Measurements from ENCODE around the gene HTR3D.
A peak's percentile ranks its signal among the peaks of the same experiment; 100 is the strongest.

The HTR3D gene

DNA sequence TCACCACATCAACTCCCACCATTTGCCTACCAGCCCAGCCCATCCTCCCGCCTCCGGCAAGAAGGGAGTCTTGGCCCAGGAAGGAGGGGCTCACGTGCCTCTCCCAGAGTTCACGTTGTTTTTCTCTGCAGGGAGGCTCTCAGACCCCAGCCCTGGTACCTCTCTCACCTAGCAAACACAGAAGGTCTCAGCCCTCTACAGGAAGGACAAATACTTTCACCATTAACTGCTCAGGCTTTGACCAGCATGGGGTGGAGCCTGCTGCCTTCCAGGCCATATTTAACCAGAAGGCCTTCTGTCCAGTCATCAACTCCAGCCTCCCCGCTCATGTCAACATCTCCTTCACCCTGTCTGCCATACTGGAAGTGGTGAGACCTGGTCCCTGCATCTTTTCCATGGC, 46.3 kb downstream of the HTR3D start:
- ATAC-seq (no peak), DNase-seq (no peak)
- Mint-ChIP-seq H3K27me3 (no peaks in the 10 kb centered on the region), H3K4me1 (no peaks in the 10 kb centered on the region), H3K27ac (no peak overlapping the region), H3K4me3 (no peak overlapping the region), H3K9me3 (no peaks in the 10 kb centered on the region)

DNA sequence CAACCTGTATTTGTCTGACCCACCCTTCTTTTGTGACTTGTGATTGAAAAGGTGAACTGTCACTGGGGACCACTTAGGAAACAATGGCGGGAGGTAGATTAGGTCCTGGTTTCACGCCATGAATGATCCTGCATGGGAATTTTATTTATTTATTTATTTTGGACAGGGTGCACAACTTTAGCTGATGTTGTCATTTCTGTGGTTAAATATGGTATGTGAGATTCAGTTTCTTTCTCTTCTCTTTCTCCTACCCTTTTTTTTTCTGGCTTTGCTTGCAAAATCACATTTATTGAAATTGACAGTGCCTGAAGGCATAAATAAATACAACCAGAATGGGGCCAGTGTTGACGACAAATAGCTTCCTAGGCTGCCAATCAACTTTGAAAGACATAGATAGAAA, 47.3 kb downstream of the HTR3D start:
- Mint-ChIP-seq H3K9me3 (peaks cover 0 to 5% of the 10 kb centered on the region in 2 donors), H3K4me1 (peaks cover 7% of the 10 kb centered on the region), H3K27ac (no peak overlapping the region), H3K4me3 (no peak overlapping the region), H3K27me3 (no peaks in the 10 kb centered on the region)
- ATAC-seq: no peak
- no peak for DNase-seq

DNA sequence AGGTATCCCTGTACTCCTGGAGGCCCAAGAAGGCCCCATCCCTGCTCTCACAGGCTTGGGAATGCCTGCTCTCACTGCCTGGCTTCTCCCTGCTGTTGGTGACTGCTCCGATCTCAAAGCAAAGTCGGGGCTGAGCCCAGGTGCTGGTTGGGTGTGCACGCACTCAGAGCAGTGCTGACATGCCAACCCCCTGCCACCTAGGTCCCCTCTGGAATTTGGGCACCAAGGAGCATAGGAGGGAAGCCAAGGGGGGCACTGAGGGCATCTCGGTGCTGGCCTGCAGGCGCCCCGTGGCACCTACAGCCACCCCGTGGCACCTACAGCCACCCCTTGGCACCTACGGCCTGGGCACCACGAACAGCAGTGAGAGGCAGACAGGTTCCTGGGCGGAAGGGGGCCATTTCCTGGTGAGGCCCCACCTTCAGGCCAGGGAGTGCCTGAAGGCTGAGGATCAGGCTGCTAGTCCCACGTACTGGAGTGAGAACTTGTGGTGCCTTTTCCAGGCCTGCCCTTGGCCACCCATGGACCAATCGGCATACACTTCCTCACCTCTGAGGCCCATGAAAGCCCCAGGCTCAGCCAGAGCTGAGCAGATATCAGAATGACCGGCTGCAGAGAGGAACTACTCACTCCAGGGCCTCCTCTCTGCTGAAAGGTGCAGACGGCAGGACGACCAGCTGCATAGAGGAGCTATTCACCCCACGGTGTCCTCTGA, 49.7 kb downstream of the HTR3D start:
- DNase-seq: no peak
- no peak overlapping the region for H3K4me3 Mint-ChIP-seq
- no peak overlapping the region for H3K27ac Mint-ChIP-seq
- H3K27me3 Mint-ChIP-seq: no peaks in the 10 kb centered on the region
- ATAC-seq: no peak
- H3K9me3 Mint-ChIP-seq: peaks cover 14 to 26% of the 10 kb centered on the region in 2 donors
- peaks cover 15% of the 10 kb centered on the region for H3K4me1 Mint-ChIP-seq

DNA sequence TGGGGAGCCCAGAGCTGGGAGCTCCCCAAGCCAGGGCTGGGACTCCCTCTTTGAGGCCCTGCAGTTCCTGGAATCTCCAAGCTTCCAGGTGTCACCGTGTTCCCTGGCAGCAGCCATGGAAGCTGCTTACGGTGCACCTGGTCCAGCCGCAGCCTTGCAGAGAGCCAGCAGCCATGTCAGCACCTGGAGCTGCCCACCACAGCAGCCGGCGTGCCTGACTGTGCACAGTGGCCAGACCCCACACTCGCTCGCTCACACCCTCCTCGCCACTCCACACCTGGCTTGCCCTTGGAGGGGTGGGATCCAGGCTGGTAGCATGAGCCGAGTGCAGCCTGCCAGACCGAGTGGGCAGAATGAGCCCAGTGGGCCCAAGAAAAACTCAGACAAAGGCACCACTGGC, 50.5 kb downstream of the HTR3D start:
- H3K9me3 Mint-ChIP-seq: peaks cover 14 to 26% of the 10 kb centered on the region in 2 donors
- no peak for DNase-seq
- ATAC-seq: no peak

DNA sequence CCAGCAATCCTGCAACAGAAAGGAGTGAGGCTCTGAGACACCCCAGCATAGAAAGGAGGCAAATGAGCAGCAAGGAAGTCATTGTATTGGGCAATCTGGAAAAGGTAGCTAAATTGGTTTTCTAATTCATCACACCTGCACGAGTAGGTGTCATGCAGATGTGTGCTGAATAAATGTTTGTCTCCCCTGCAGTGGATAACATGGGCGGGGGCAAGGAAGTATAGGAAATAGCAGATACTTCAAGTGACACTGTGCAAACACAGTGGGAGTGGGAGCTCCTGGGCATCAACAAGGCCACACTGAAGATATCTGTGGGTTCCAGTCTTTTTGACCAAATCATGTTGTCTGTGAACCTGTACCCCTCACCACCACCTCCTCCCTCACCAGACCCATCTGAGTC, 50.9 kb downstream of the HTR3D start:
- Mint-ChIP-seq H3K4me1 (peaks cover 15% of the 10 kb centered on the region), H3K27ac (no peak overlapping the region), H3K27me3 (no peaks in the 10 kb centered on the region), H3K4me3 (no peak overlapping the region), H3K9me3 (peaks cover 14 to 26% of the 10 kb centered on the region in 2 donors)
- ATAC-seq: no peak
- DNase-seq: no peak

More for the DNA sequence above, 50.5 kb downstream of the HTR3D start:
- Mint-ChIP-seq H3K27ac (no peak overlapping the region), H3K27me3 (no peaks in the 10 kb centered on the region), H3K4me1 (peaks cover 15% of the 10 kb centered on the region), H3K4me3 (no peak overlapping the region)

DNA sequence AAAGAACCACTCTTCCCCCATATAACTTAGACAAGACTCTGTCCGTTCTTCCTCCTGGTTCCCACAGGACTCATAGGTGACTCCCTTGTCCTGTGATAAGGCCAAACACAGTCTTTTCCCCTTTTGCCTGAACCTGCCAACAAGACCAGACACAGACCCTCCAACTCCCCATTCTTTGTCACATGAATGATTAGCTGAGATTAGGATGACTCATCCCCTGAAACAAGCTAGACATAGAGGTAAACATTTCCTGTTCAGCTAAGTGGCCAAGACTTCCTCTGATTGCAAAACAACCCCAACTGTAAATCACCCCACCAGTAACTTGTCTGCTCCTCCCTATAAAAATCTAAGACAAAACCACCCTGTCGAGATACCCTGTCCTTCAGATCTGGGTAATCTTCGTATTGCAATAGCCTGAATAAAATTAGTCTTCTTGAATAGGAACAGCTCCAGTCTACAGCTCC, 53.9 kb downstream of the HTR3D start:
- Mint-ChIP-seq H3K4me1 (peaks cover 15% of the 10 kb centered on the region), H3K27ac (peak overlapping the region in 1 of 2 donors; percentile 67), H3K27me3 (no peaks in the 10 kb centered on the region), H3K4me3 (no peak overlapping the region), H3K9me3 (peaks cover 14 to 26% of the 10 kb centered on the region in 2 donors)
- ATAC-seq (peak; percentile 40), DNase-seq (no peak)

All from stimulated activated naive CD8-positive, alpha-beta T cell treated with anti-CD3 and anti-CD28 coated beads, Interleukin-15, amount 100 ng/mL, for 72 hours (primary cell).